ENCODE measurements around the gene TMEM178B. TPM values are rescaled to one million over a fixed set of nuclear protein-coding genes. Genes with fewer than 3 reads are reported as not detected.

Gene TMEM178B
- total RNA-seq, 2 donors from 2014 or later, result 1.7 to 4.1 TPM

DNA sequence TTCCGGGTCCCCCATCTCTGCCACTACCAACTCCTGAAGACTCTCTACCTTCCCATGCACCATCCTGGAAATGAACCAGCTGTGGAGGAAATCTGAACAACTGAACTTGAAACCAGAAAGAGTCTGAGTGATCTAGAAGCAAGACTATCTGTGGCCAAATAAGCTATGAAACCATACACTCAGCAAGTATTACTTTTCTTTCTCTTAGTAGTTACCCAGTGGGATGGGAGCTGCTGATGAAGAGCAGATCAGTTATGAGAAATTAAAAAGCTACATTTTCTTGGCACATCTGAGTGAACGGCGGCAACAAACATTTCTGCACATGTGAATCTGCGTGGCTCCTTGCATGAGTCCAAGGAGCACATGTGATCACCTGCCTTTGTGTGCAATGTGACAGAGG is 445.8 kb downstream of the TMEM178B start:
- Mint-ChIP-seq H3K36me3 (ENCODE audit: low read depth) (no peaks in the 10 kb centered on the region), H3K9me3 (no peaks in the 10 kb centered on the region), H3K4me1 (no peaks in the 10 kb centered on the region), H3K4me3 (no peak overlapping the region), H3K27ac (no peak overlapping the region), H3K27me3 (ENCODE audit: insufficient read depth) (no peaks in the 10 kb centered on the region)
- WGBS, 2 experiments (ENCODE audit: insufficient coverage in 1 of 2, insufficient read length in 1 of 2), result 90 to 94% methylated on average over 3 to 4 of the region's 4 CpGs
- no peak for DNase-seq
- Histone ChIP-seq H3K27ac (ENCODE audit: low read depth, low read length) (no peak overlapping the region), H3K9ac (ENCODE audit: extremely low read depth, low read length, poor library complexity, severe bottlenecking) (no peak overlapping the region), H3K9me3 (ENCODE audit: control insufficient read depth, low read length) (no peaks in the 10 kb centered on the region), H3K4me1 (ENCODE audit: control insufficient read depth, insufficient read depth, low read length) (no peaks in the 10 kb centered on the region), H3K27me3 (ENCODE audit: control insufficient read depth, insufficient read depth, low read length, poor library complexity, severe bottlenecking) (no peaks in the 10 kb centered on the region), H3K36me3 (ENCODE audit: control insufficient read depth, insufficient read depth, low read length) (no peaks in the 10 kb centered on the region), H3K4me3 (ENCODE audit: low read length) (no peak overlapping the region)
- TF ChIP-seq, protein P1, sequence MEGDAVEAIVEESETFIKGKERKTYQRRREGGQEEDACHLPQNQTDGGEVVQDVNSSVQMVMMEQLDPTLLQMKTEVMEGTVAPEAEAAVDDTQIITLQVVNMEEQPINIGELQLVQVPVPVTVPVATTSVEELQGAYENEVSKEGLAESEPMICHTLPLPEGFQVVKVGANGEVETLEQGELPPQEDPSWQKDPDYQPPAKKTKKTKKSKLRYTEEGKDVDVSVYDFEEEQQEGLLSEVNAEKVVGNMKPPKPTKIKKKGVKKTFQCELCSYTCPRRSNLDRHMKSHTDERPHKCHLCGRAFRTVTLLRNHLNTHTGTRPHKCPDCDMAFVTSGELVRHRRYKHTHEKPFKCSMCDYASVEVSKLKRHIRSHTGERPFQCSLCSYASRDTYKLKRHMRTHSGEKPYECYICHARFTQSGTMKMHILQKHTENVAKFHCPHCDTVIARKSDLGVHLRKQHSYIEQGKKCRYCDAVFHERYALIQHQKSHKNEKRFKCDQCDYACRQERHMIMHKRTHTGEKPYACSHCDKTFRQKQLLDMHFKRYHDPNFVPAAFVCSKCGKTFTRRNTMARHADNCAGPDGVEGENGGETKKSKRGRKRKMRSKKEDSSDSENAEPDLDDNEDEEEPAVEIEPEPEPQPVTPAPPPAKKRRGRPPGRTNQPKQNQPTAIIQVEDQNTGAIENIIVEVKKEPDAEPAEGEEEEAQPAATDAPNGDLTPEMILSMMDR (conservative IDR thresholded peaks at IDR 0.05), result no peak

DNA sequence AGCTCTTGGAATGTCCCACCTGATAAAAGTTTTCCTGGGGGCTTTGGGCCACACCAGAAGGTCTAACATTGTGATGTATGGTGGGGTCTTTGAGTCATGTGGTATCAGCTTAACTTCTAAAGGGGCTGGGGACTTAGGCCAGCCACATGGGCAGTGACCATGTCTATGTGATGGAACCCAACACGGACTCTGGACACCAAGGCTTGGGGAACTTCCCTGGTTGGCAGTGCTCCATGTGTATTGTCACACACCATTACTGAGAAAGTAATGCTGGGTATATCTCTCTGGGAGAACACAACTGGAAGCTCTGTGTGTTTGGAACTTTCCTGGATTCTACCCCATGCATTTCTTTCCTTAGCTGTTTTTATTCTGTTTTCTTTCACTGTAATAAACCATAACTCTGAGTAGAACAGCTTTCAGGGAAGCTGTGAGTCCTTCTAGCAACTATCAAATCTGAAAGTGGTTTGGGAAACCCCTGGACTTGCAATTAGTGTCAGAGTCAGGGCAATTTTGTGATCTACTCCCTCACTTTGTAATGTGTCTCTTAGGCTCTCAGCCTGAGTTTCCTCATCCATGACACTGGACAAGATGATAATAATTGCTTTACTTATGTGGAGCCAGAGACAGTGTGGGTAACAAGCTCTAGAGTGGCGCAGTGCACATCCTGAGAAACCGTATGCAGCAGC is 448.9 kb downstream of the TMEM178B start:
- Histone ChIP-seq H3K4me1 (ENCODE audit: control insufficient read depth, insufficient read depth, low read length) (no peaks in the 10 kb centered on the region), H3K9ac (ENCODE audit: extremely low read depth, low read length, poor library complexity, severe bottlenecking) (no peak overlapping the region), H3K36me3 (ENCODE audit: control insufficient read depth, insufficient read depth, low read length) (no peaks in the 10 kb centered on the region), H3K4me3 (ENCODE audit: low read length) (no peak overlapping the region), H3K27me3 (ENCODE audit: control insufficient read depth, insufficient read depth, low read length, poor library complexity, severe bottlenecking) (no peaks in the 10 kb centered on the region), H3K27ac (ENCODE audit: low read depth, low read length) (no peak overlapping the region), H3K9me3 (ENCODE audit: control insufficient read depth, low read length) (no peaks in the 10 kb centered on the region)
- H3K4me3 Mint-ChIP-seq, result no peak overlapping the region
- H3K36me3 Mint-ChIP-seq (ENCODE audit: low read depth), result no peaks in the 10 kb centered on the region
- H3K4me1 Mint-ChIP-seq, result no peaks in the 10 kb centered on the region
- WGBS, 2 experiments (ENCODE audit: insufficient coverage in 1 of 2, insufficient read length in 1 of 2), result 96 to 100% methylated on average over 1 to 3 of the region's 3 CpGs
- H3K27me3 Mint-ChIP-seq (ENCODE audit: insufficient read depth), result no peaks in the 10 kb centered on the region
- TF ChIP-seq, protein P1 (conservative IDR thresholded peaks at IDR 0.05), result no peak
- no peaks in the 10 kb centered on the region for H3K9me3 Mint-ChIP-seq
- H3K27ac Mint-ChIP-seq, result no peak overlapping the region
- no peak for DNase-seq

DNA sequence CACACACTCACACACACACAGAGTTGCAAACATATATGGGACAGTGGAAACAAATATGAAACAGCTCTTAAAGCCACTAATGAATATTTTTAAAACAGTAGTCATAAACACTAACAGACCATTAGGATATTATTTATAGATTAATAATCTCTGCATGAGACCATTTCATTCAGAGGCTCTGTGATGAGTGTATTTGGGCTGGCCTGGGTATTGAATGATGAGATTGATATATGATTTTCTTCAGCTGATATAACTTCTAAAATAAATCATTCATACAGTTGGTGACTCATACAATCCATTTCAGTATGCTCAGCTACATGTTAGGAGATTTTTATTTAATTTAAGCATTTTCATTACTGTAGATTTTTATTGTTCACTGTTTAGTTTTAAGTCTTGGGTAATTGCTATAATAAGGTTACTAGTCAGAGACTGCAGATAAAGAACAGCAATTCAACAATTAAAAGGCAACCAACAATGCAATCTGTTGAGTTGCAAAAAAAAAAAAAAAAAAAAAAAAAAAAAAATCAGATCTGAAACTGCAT is 452.2 kb downstream of the TMEM178B start:
- no peak for DNase-seq
- Histone ChIP-seq H3K9ac (ENCODE audit: extremely low read depth, low read length, poor library complexity, severe bottlenecking) (no peak overlapping the region), H3K4me3 (ENCODE audit: low read length) (no peak overlapping the region), H3K4me1 (ENCODE audit: control insufficient read depth, insufficient read depth, low read length) (no peaks in the 10 kb centered on the region), H3K27me3 (ENCODE audit: control insufficient read depth, insufficient read depth, low read length, poor library complexity, severe bottlenecking) (no peaks in the 10 kb centered on the region), H3K36me3 (ENCODE audit: control insufficient read depth, insufficient read depth, low read length) (no peaks in the 10 kb centered on the region), H3K27ac (ENCODE audit: low read depth, low read length) (no peak overlapping the region), H3K9me3 (ENCODE audit: control insufficient read depth, low read length) (no peaks in the 10 kb centered on the region)
- H3K4me3 Mint-ChIP-seq, result no peak overlapping the region
- TF ChIP-seq, protein P1 (conservative IDR thresholded peaks at IDR 0.05), result no peak
- H3K9me3 Mint-ChIP-seq, result no peaks in the 10 kb centered on the region
- no peaks in the 10 kb centered on the region for H3K36me3 Mint-ChIP-seq (ENCODE audit: low read depth)
- H3K27me3 Mint-ChIP-seq (ENCODE audit: insufficient read depth), result peaks cover 1% of the 10 kb centered on the region
- no peaks in the 10 kb centered on the region for H3K4me1 Mint-ChIP-seq
- no peak overlapping the region for H3K27ac Mint-ChIP-seq
